Muscle layer of duodenum (tissue), 2 donors: Measurements from ENCODE around the gene IFNG-AS1.

Source experiments
- H3K27ac ChIP-seq: one replicate; pipeline ENCODE4 v1.7.0; 2013; ENCODE audit warnings: mild to moderate bottlenecking, low read length
- H3K27me3 ChIP-seq: one replicate; pipeline ENCODE4 v1.7.0; 2013; ENCODE audit warnings: low read depth, mild to moderate bottlenecking, control low read depth, low read length
- H3K36me3 ChIP-seq, 2 donors: one replicate each; pipeline ENCODE4 v1.7.0; 2013; ENCODE audit warnings: low read length in 2 of 2, control low read depth in 1 of 2, mild to moderate bottlenecking in 1 of 2; ENCODE audit not compliant: insufficient read depth in 2 of 2, control insufficient read depth in 1 of 2
- H3K4me1 ChIP-seq, 2 donors: one replicate each; pipeline ENCODE4 v1.7.0; 2013; ENCODE audit warnings: low read length in 2 of 2, mild to moderate bottlenecking in 2 of 2, control low read depth in 1 of 2, moderate library complexity in 1 of 2; ENCODE audit not compliant: insufficient read depth in 2 of 2, control insufficient read depth in 1 of 2
- H3K4me3 ChIP-seq, 2 donors: one replicate each; pipeline ENCODE4 v1.7.0; 2013; ENCODE audit warnings: low read length in 2 of 2, low read depth in 1 of 2, mild to moderate bottlenecking in 1 of 2
- H3K9me3 ChIP-seq, 2 donors: one replicate each; pipeline ENCODE4 v1.7.0; 2013; ENCODE audit warnings: low read length in 2 of 2, control low read depth in 1 of 2, mild to moderate bottlenecking in 1 of 2; ENCODE audit not compliant: control insufficient read depth in 1 of 2
- donor health status: healthy.

Gene IFNG-AS1

GRCh38 chr12:67968321-67968720 lies 20.9 kb upstream of the IFNG-AS1 start:
- H3K4me3 ChIP-seq, result no peak overlapping the region
- no peaks in the 10 kb centered on the region for H3K36me3 ChIP-seq
- H3K9me3 ChIP-seq, result no peaks in the 10 kb centered on the region
- H3K4me1 ChIP-seq, result no peaks in the 10 kb centered on the region
- no peaks in the 10 kb centered on the region for H3K27me3 ChIP-seq
- no peak overlapping the region for H3K27ac ChIP-seq

DNA sequence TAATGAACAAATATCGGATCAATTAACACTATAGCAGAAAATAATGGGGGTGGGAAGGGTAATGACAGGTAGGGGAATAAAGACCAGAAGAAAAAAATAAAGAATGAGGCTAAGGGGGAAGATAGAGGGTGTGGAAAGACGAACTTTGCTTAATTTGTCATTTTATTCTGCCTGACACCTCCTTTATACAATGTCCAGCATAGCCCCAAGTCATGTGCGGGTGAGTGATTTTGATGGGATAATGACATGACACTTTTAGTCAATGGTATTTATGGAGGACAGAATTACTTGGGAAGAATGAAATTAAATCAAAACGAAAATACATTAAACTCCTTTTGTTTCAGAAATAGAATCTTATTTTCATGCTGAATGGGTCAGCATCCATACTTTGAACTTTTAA lies 20.5 kb upstream of the IFNG-AS1 start:
- Histone ChIP-seq H3K9me3 (no peaks in the 10 kb centered on the region), H3K36me3 (no peaks in the 10 kb centered on the region), H3K4me3 (no peak overlapping the region), H3K4me1 (no peaks in the 10 kb centered on the region), H3K27me3 (no peaks in the 10 kb centered on the region), H3K27ac (no peak overlapping the region)

DNA sequence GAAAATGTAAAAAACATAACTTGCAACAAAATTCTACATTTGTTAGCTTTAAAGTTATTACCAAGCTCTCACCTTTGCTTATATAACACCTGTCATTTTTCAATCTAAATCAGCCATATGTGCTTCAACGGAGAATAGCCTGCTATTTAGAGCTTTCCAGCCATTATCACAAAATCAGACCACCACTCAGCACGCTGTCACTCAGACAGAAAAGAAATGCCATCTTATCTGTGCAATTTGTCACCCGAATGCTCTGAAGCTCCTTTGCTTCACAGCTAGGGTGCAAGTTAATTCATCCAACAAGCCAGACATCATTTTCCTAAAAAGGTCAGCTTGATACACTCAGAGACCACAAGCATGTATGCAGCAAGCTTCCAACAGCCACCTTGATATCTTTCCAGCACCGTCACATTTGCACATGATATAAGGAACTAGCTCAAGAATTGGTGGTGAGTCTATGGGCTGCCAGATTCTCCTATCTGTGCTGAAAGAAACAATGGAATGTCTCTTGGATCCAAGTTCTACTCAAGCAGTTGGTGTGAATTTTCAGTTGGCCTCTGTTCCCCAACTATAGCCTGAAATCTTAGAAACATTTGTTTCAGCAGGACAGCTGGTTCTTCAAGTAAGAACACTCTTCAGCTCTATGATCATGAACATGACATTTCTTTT lies 20.0 kb upstream of the IFNG-AS1 start:
- Histone ChIP-seq H3K27me3 (no peaks in the 10 kb centered on the region), H3K4me1 (no peaks in the 10 kb centered on the region), H3K9me3 (no peaks in the 10 kb centered on the region), H3K27ac (no peak overlapping the region), H3K36me3 (no peaks in the 10 kb centered on the region), H3K4me3 (no peak overlapping the region)

GRCh38 chr12:67977668-67978067 lies 11.6 kb upstream of the IFNG-AS1 start:
- no peaks in the 10 kb centered on the region for H3K27me3 ChIP-seq
- no peaks in the 10 kb centered on the region for H3K9me3 ChIP-seq
- no peaks in the 10 kb centered on the region for H3K4me1 ChIP-seq
- no peak overlapping the region for H3K4me3 ChIP-seq
- no peaks in the 10 kb centered on the region for H3K36me3 ChIP-seq
- H3K27ac ChIP-seq, result no peak overlapping the region

GRCh38 chr12:67980391-67980790 lies 8.9 kb upstream of the IFNG-AS1 start:
- Histone ChIP-seq H3K4me3 (no peak overlapping the region), H3K9me3 (no peaks in the 10 kb centered on the region)

GRCh38 chr12:67981287-67982162 lies 7.7 kb upstream of the IFNG-AS1 start:
- Histone ChIP-seq H3K27me3 (no peaks in the 10 kb centered on the region), H3K36me3 (no peaks in the 10 kb centered on the region), H3K9me3 (no peaks in the 10 kb centered on the region), H3K4me1 (no peaks in the 10 kb centered on the region), H3K27ac (no peak overlapping the region), H3K4me3 (no peak overlapping the region)

More at GRCh38 chr12:67980391-67980790, 8.9 kb upstream of the IFNG-AS1 start:
- H3K27ac ChIP-seq, result no peak overlapping the region
- no peaks in the 10 kb centered on the region for H3K27me3 ChIP-seq
- H3K36me3 ChIP-seq, result no peaks in the 10 kb centered on the region
- no peaks in the 10 kb centered on the region for H3K4me1 ChIP-seq

DNA sequence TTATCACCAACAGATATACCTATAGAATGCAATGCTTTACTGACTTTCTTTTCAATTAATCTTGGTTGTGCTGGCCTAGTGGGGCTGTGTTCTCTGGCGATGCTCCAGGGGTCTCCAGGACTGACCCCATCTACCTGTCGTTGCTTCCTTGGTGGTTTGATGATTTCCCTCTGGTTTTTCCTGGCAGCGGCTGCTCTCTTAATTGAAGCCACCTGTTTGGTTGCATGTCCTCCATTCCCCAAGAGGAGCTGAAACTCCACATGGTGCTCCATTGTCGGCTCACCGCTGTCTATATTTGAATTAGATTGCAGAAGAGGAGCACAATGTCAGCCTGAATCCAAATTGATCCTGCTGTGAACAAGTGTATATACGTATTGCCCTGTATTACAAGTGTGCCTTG lies 7.1 kb upstream of the IFNG-AS1 start:
- no peak overlapping the region for H3K27ac ChIP-seq

GRCh38 chr12:67986632-67987031 lies 2.6 kb upstream of the IFNG-AS1 start:
- Histone ChIP-seq H3K36me3 (no peaks in the 10 kb centered on the region), H3K4me1 (no peaks in the 10 kb centered on the region), H3K4me3 (no peak overlapping the region), H3K27me3 (no peaks in the 10 kb centered on the region), H3K27ac (no peak overlapping the region), H3K9me3 (no peaks in the 10 kb centered on the region)

More for the DNA sequence above, 7.1 kb upstream of the IFNG-AS1 start:
- H3K4me1 ChIP-seq, result no peaks in the 10 kb centered on the region
- H3K4me3 ChIP-seq, result no peak overlapping the region
- H3K9me3 ChIP-seq, result no peaks in the 10 kb centered on the region
- H3K27me3 ChIP-seq, result no peaks in the 10 kb centered on the region
- no peaks in the 10 kb centered on the region for H3K36me3 ChIP-seq

DNA sequence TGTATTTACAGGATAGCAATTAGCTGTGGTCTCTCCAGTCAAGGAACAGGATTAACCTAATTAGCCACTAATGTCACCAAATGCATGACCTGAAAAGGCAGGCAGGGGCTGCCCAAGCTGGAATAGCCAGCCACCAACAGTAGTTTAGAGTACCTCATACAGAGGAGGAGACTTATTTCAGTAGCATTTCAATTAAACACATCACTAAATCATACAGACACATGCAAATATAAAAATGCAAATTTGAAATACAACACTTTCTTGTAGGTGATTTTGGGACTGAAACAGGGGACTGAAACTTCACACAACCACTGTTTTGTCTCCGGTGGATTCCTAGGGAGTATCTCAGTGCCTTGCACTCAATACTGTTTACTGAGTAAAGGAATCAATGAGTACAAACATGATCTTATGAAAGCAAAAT lies 636 bp upstream of the IFNG-AS1 start:
- Histone ChIP-seq H3K36me3 (no peaks in the 10 kb centered on the region), H3K9me3 (no peaks in the 10 kb centered on the region), H3K27ac (no peak overlapping the region), H3K27me3 (no peaks in the 10 kb centered on the region), H3K4me1 (no peaks in the 10 kb centered on the region), H3K4me3 (no peak overlapping the region)

- Histone ChIP-seq H3K4me1 (no peaks in the 10 kb centered on the region), H3K9me3 (no peaks in the 10 kb centered on the region), H3K4me3 (no peak overlapping the region), H3K27ac (no peak overlapping the region), H3K27me3 (no peaks in the 10 kb centered on the region), H3K36me3 (no peaks in the 10 kb centered on the region)
Measured at GRCh38 chr12:67991158-67991557, 1.9 kb downstream of the IFNG-AS1 start.

- Histone ChIP-seq H3K27ac (no peak overlapping the region), H3K4me3 (no peak overlapping the region), H3K9me3 (no peaks in the 10 kb centered on the region), H3K36me3 (no peaks in the 10 kb centered on the region), H3K4me1 (no peaks in the 10 kb centered on the region), H3K27me3 (no peaks in the 10 kb centered on the region)
Measured at GRCh38 chr12:67993143-67993542, 3.9 kb downstream of the IFNG-AS1 start.
